Caco-2 (cell line): ENCODE data around the gene TESK2. TPM values are rescaled to one million over a fixed set of nuclear protein-coding genes. Genes with fewer than 3 reads are reported as not detected.
A peak's percentile ranks its signal among the peaks of the same experiment; 100 is the strongest.

Experiments
- BruUV-seq: library from RNA; stranded (reverse); fragments of 400-500 nt; replicated peaks from 2 replicates; lab custom pipeline; 2021; lab: Mats Ljungman, UMichigan
- CTCF ChIA-PET: fragments of 300-600 bp; sonication (Branson Sonifier 250); formaldehyde crosslinking; loops from one replicate; lab custom pipeline; 2022; ENCODE audit warnings: antibody characterized with exemption; lab: Charles Lee
- POLR2A ChIA-PET: fragments of 300-600 bp; sonication (Branson Sonifier 250); formaldehyde crosslinking; loops from one replicate; lab custom pipeline; 2022; ENCODE audit warnings: antibody characterized with exemption; lab: Charles Lee
- DNase-seq, 2 experiments: peaks; one replicate each; pipeline versions ENCODE4 v3.0.0 to v3.0.0-alpha.2; 2020 to 2022
- H3K27me3 ChIP-seq: replicated peaks from 2 replicates; pipeline ENCODE4 v1.6.0; 2011; ENCODE audit warnings: low read length; ENCODE audit not compliant: control insufficient read depth, insufficient read depth
- H3K36me3 ChIP-seq: 2 replicates; pipeline ENCODE4 v1.5.1; 2011; ENCODE audit warnings: low read length; ENCODE audit not compliant: control insufficient read depth, insufficient read depth
- H3K4me1 ChIP-seq: fragments of 250-450 bp; sonication (Bioruptor Pico); 2 replicates; pipeline ENCODE4 v1.5.1; 2020; ENCODE audit warnings: mild to moderate bottlenecking
- H3K4me3 ChIP-seq: 2 replicates; pipeline ENCODE4 v1.5.1; 2011; ENCODE audit warnings: low read depth, mild to moderate bottlenecking, control low read depth, low read length
- H3K9me3 ChIP-seq: fragments of 250-450 bp; sonication (Bioruptor Pico); 2 replicates; pipeline ENCODE4 v1.5.1; 2020; ENCODE audit warnings: mild to moderate bottlenecking, moderate library complexity
- H3K27ac Mint-ChIP-seq: one replicate; pipeline ENCODE4 v1.8.0; 2022; ENCODE audit warnings: mixed read lengths; ENCODE audit not compliant: unreplicated experiment
- H3K27me3 Mint-ChIP-seq: one replicate; pipeline ENCODE4 v1.8.0; 2022; ENCODE audit warnings: mixed read lengths; ENCODE audit not compliant: insufficient read depth, unreplicated experiment
- H3K36me3 Mint-ChIP-seq: one replicate; pipeline ENCODE4 v1.8.0; 2022; ENCODE audit warnings: mild to moderate bottlenecking, mixed read lengths; ENCODE audit not compliant: insufficient read depth, unreplicated experiment
- H3K4me1 Mint-ChIP-seq: one replicate; pipeline ENCODE4 v1.8.0; 2022; ENCODE audit warnings: low read depth, mixed read lengths; ENCODE audit not compliant: unreplicated experiment
- H3K4me3 Mint-ChIP-seq: one replicate; pipeline ENCODE4 v1.8.0; 2022; ENCODE audit warnings: mild to moderate bottlenecking, moderate library complexity, mixed read lengths; ENCODE audit not compliant: unreplicated experiment
- H3K9me3 Mint-ChIP-seq: one replicate; pipeline ENCODE4 v1.8.0; 2022; ENCODE audit warnings: mixed read lengths; ENCODE audit not compliant: unreplicated experiment
- CTCF ChIP-seq, 2 experiments: fragments of 200-600 bp in 1 of 2; IDR thresholded peaks; 1 replicate in 1 of 2; 2 replicates in 1 of 2; pipeline versions ENCODE4 v1.5.1 to v1.8.0; 2011 to 2022; ENCODE audit warnings: antibody characterized with exemption in 1 of 2, control low read depth in 1 of 2, inconsistent platforms in 1 of 2, low read depth in 1 of 2, low read length in 1 of 2, mild to moderate bottlenecking in 1 of 2, moderate library complexity in 1 of 2; ENCODE audit not compliant: insufficient read depth in 1 of 2, severe bottlenecking in 1 of 2, unreplicated experiment in 1 of 2
- intact Hi-C: fragments of 100-400 bp; cut with micrococcal nuclease; formaldehyde crosslinking; loops from one replicate; pipeline ENCODE4 v1.10.0; 2022; ENCODE audit not compliant: unreplicated experiment
- total RNA-seq: library from RNA; stranded (reverse); gene quantifications from 2 replicates; pipeline ENCODE4 v1.2.3, GENCODE V29; 2022

Gene TESK2
- total RNA-seq, 1 experiment from 2014 or later: 14.7 TPM

GRCh38 chr1:45304311-45305081, 186.5 kb downstream of the TESK2 start:
- no peaks in the 10 kb centered on the region for H3K27me3 Mint-ChIP-seq
- H3K4me3 Mint-ChIP-seq: peak overlapping the region; percentile 77
- peaks cover 5% of the 10 kb centered on the region for H3K36me3 Mint-ChIP-seq
- peaks cover 7% of the 10 kb centered on the region; the same call in 1 of the 2 replicates for H3K4me1 ChIP-seq
- ChIA-PET POLR2A (interaction anchor here (1.1 kb wide), 2 partner anchors 12 to 279 kb away, joined by 4 to 9 read pairs; no protein-coding TSS in a partner anchor), CTCF (interaction anchor here (0.6 to 1.3 kb wide), 3 partner anchors 114 to 293 kb away, joined by 3 to 20 read pairs (median 4); partner anchors contain the start of genes HECTD3 and UROD)
- peak in 1 of 2 experiments; percentile 16 for DNase-seq
- no peaks in the 10 kb centered on the region for H3K9me3 Mint-ChIP-seq
- H3K4me3 ChIP-seq: peak overlapping the region; percentile 78
- no TSS peak for BruUV-seq
- TF ChIP-seq CTCF (IDR thresholded peaks at IDR 0.05; ENCODE audit: insufficient read depth in 1 of 2, low read depth in 1 of 2, low read length in 1 of 2, severe bottlenecking in 1 of 2, unreplicated experiment in 1 of 2): no peak
- peaks cover 22% of the 10 kb centered on the region for H3K4me1 Mint-ChIP-seq
- H3K27ac Mint-ChIP-seq: peak overlapping the region; percentile 87
- no peaks in the 10 kb centered on the region for H3K27me3 ChIP-seq
- no peaks in the 10 kb centered on the region for H3K36me3 ChIP-seq
- no peaks in the 10 kb centered on the region for H3K9me3 ChIP-seq
- intact Hi-C loops: loop anchor here (10.0 kb wide), 1 partner anchor 470 kb away; no protein-coding TSS in a partner anchor

GRCh38 chr1:45303520-45304310, 187.2 kb downstream of the TESK2 start:
- Histone ChIP-seq H3K4me1 (peaks cover 7% of the 10 kb centered on the region; the same call in 1 of the 2 replicates), H3K4me3 (peak overlapping the region; percentile 78), H3K27me3 (no peaks in the 10 kb centered on the region), H3K36me3 (no peaks in the 10 kb centered on the region), H3K9me3 (no peaks in the 10 kb centered on the region)
- Mint-ChIP-seq H3K4me3 (peak overlapping the region; percentile 77), H3K27me3 (no peaks in the 10 kb centered on the region), H3K9me3 (no peaks in the 10 kb centered on the region), H3K36me3 (peaks cover 5% of the 10 kb centered on the region), H3K27ac (peak overlapping the region; percentile 87), H3K4me1 (peaks cover 22% of the 10 kb centered on the region)
- ChIA-PET POLR2A (interaction anchor here (0.6 to 1.2 kb wide), 39 partner anchors 12 to 751 kb away, joined by 3 to 43 read pairs (median 5); partner anchors contain the start of genes BTBD19, EIF2B3, HECTD3 and HPDL), CTCF (interaction anchor here (0.6 to 1.5 kb wide), 26 partner anchors 11 to 1091 kb away, joined by 3 to 26 read pairs (median 5); partner anchors contain the start of genes CCDC163, HECTD3, HPDL and MMACHC)
- TF ChIP-seq CTCF (IDR thresholded peaks at IDR 0.05; ENCODE audit: insufficient read depth in 1 of 2, low read depth in 1 of 2, low read length in 1 of 2, severe bottlenecking in 1 of 2, unreplicated experiment in 1 of 2): peak; percentile 47 to 68
- DNase-seq: peak; percentile 93 to 97
- intact Hi-C loops: loop anchor here (1.0 to 10.0 kb wide), 4 partner anchors 26 to 469 kb away; partner anchors contain the start of gene TESK2
- TSS peak; percentile 87 for BruUV-seq
